Endothelial cell of umbilical vein (primary cell): ENCODE data around the gene COL26A1. TPM values are rescaled to one million over a fixed set of nuclear protein-coding genes. Genes with fewer than 3 reads are reported as not detected.

ENCODE experiments used
- BruUV-seq: library from RNA; stranded (reverse); fragments of 400-500 nt; replicated peaks from 2 replicates; lab custom pipeline; 2021; lab: Mats Ljungman, UMichigan
- CTCF ChIA-PET: fragments of 300-600, 350-600 bp; sonication (Branson Sonifier 250); formaldehyde crosslinking; loops from one replicate; lab custom pipeline; 2021; ENCODE audit warnings: antibody characterized with exemption, inconsistent platforms; lab: Charles Lee
- POLR2A ChIA-PET: fragments of 300-600, 350-600 bp; sonication (Branson Sonifier 250); formaldehyde crosslinking; loops from one replicate; lab custom pipeline; 2021; ENCODE audit warnings: antibody characterized with exemption, inconsistent platforms; lab: Charles Lee
- DNase-seq: peaks from one replicate; pipeline ENCODE4 v3.0.0-alpha.2; 2011; ENCODE audit warnings: low read depth, low spot score
- FAIRE-seq: peaks from 2 replicates; lab custom pipeline; 2011; peaks lifted over from hg19 to GRCh38; lab: Jason Lieb, UNC
- H2AFZ ChIP-seq: 2 replicates; pipeline ENCODE4 v1.6.0; 2012; ENCODE audit warnings: low read depth, low read length, control low read depth, inconsistent platforms
- H3K27ac ChIP-seq: 2 replicates; pipeline ENCODE4 v1.5.1; 2011; ENCODE audit warnings: low read depth, mild to moderate bottlenecking, control low read depth, low read length, moderate library complexity; ENCODE audit not compliant: insufficient read depth
- H3K27me3 ChIP-seq, 2 experiments: 2 replicates each; pipeline versions ENCODE4 v1.6.0 to v1.6.1; 2011; ENCODE audit warnings: low read length in 2 of 2, mixed read lengths in 1 of 2; ENCODE audit not compliant: control insufficient read depth in 2 of 2, insufficient read depth in 2 of 2
- H3K36me3 ChIP-seq, 2 experiments: 2 replicates in 1 of 2; 3 replicates in 1 of 2; pipeline ENCODE4 v1.5.1; 2011; ENCODE audit warnings: low read length in 2 of 2, mild to moderate bottlenecking in 1 of 2, moderate library complexity in 1 of 2; ENCODE audit not compliant: control insufficient read depth in 2 of 2, insufficient read depth in 2 of 2; ENCODE audit errors: extremely low read depth in 1 of 2
- H3K4me1 ChIP-seq: 3 replicates; pipeline ENCODE4 v1.5.1; 2011; ENCODE audit warnings: mild to moderate bottlenecking, low read length; ENCODE audit not compliant: control insufficient read depth, insufficient read depth; ENCODE audit errors: extremely low read depth
- H3K4me2 ChIP-seq: 2 replicates; pipeline ENCODE4 v1.6.1; 2011; ENCODE audit warnings: low read length, control low read depth, mixed read lengths; ENCODE audit not compliant: insufficient read depth
- H3K4me3 ChIP-seq, 3 experiments: fragments of 200-600 bp in 1 of 3; sonication (generic), shearing (Covaris generic) in 1 of 3; replicated peaks in 1 of 3; 2 replicates each; pipeline ENCODE4 v1.5.1; 2011 to 2016; ENCODE audit warnings: control low read depth in 3 of 3, low read length in 3 of 3, mild to moderate bottlenecking in 2 of 3, inconsistent platforms in 1 of 3, low read depth in 1 of 3, moderate library complexity in 1 of 3; ENCODE audit not compliant: insufficient read depth in 1 of 3
- H3K79me2 ChIP-seq: 2 replicates; pipeline ENCODE4 v1.6.0; 2012; ENCODE audit warnings: low read length, inconsistent platforms; ENCODE audit not compliant: control insufficient read depth, insufficient read depth
- H3K9ac ChIP-seq: replicated peaks from 2 replicates; pipeline ENCODE3; 2011; ENCODE audit warnings: low read length, control low read depth; ENCODE audit not compliant: insufficient read depth; ENCODE audit errors: extremely low read depth
- H3K9me1 ChIP-seq: replicated peaks from 3 replicates; pipeline ENCODE4 v1.6.0; 2011; ENCODE audit warnings: mild to moderate bottlenecking, low read length; ENCODE audit not compliant: control insufficient read depth, insufficient read depth; ENCODE audit errors: extremely low read depth
- H3K9me3 ChIP-seq: replicated peaks from 2 replicates; pipeline ENCODE4 v1.5.1; 2012; ENCODE audit warnings: low read length, inconsistent platforms; ENCODE audit not compliant: control insufficient read depth, insufficient read depth
- H4K20me1 ChIP-seq: replicated peaks from 2 replicates; pipeline ENCODE3; 2011; ENCODE audit warnings: mild to moderate bottlenecking, low read length; ENCODE audit not compliant: control insufficient read depth, insufficient read depth; ENCODE audit errors: extremely low read depth
- CTCF ChIP-seq, 2 donors: IDR thresholded peaks; 1 replicate in 1 of 2; 2 replicates in 1 of 2; pipeline ENCODE4 v1.5.1; 2011; ENCODE audit warnings: low read length in 2 of 2, mild to moderate bottlenecking in 2 of 2, moderate library complexity in 2 of 2, control low read depth in 1 of 2, inconsistent platforms in 1 of 2, low read depth in 1 of 2; ENCODE audit not compliant: insufficient read depth in 1 of 2; ENCODE audit errors: extremely low read depth in 1 of 2
- EZH2 ChIP-seq: IDR thresholded peaks from 2 replicates; pipeline ENCODE4 v1.6.1; 2012; ENCODE audit warnings: borderline replicate concordance, low read depth, mild to moderate bottlenecking, moderate library complexity, low read length, inconsistent platforms; ENCODE audit not compliant: severe bottlenecking
- FOS ChIP-seq: IDR thresholded peaks from 2 replicates; pipeline ENCODE4 v1.6.1; 2011; ENCODE audit warnings: mild to moderate bottlenecking, low read length, moderate library complexity, borderline replicate concordance; ENCODE audit not compliant: insufficient read depth
- JUN ChIP-seq: IDR thresholded peaks from 2 replicates; pipeline ENCODE4 v1.6.1; 2011; ENCODE audit warnings: borderline replicate concordance, low read depth; ENCODE audit not compliant: insufficient read length, insufficient read depth
- dilution Hi-C: fragments of 300-500 bp; cut with MboI; formaldehyde crosslinking; loops from one replicate; pipeline ENCODE4 v1.15.0; 2019; ENCODE audit warnings: low sequenced_read_pairs; ENCODE audit not compliant: extremely low pct_ligation_motif_present
- intact Hi-C: fragments of 100-400 bp; cut with micrococcal nuclease; formaldehyde crosslinking; loops from one replicate; pipeline ENCODE4 v1.10.0; 2022
- polyA plus RNA-seq, 4 experiments: library from polyadenylated mRNA; depleted of rRNA in 3 of 4; stranded (reverse) in 3 of 4; unstranded in 1 of 4; fragments of >200 nt; gene quantifications; 2 replicates each; pipeline versions ENCODE4 v1.2.1 to v1.2.3, GENCODE V29; 2011 to 2012; ENCODE audit warnings: missing spikeins in 1 of 4
- total RNA-seq: library from RNA; stranded (reverse); gene quantifications from 2 replicates; pipeline ENCODE4 v1.2.3, GENCODE V29; 2021

The COL26A1 gene
- total and polyA plus RNA-seq, 2 donors (not counting 3 experiments of a cell fraction or from before 2014, with no cell fraction given), result not detected

GRCh38 chr7:101405474-101406067, 42.9 kb downstream of the COL26A1 start:
- Histone ChIP-seq H3K9ac (no peak overlapping the region), H3K4me1 (peaks cover 3% of the 10 kb centered on the region), H3K9me1 (no peaks in the 10 kb centered on the region), H2AFZ (no peak overlapping the region), H3K4me3 (no peak overlapping the region), H3K36me3 (no peaks in the 10 kb centered on the region), H3K27ac (no peak overlapping the region), H3K79me2 (no peaks in the 10 kb centered on the region), H3K27me3 (peaks cover 4 to 8% of the 10 kb centered on the region in 2 experiments), H3K4me2 (no peak overlapping the region), H3K9me3 (no peaks in the 10 kb centered on the region), H4K20me1 (no peaks in the 10 kb centered on the region)
- no peak for FAIRE-seq
- intact Hi-C loops, result loop anchor here (1.0 kb wide), 1 partner anchor 23 kb away; no protein-coding TSS in a partner anchor
- TF ChIP-seq JUN (no peak), EZH2 (no peak)
- no TSS peak for BruUV-seq
- CTCF ChIA-PET, result interaction anchor here (2.6 kb wide), 1 partner anchor 11 kb away, joined by 6 read pairs; no protein-coding TSS in a partner anchor
- POLR2A ChIA-PET, result no interaction called here
- no peak for DNase-seq
- dilution Hi-C loops, result no loop called here

GRCh38 chr7:101410743-101411507, 48.2 kb downstream of the COL26A1 start:
- FAIRE-seq, result peak; percentile 56
- Histone ChIP-seq H3K9me3 (no peaks in the 10 kb centered on the region), H3K27ac (no peak overlapping the region), H3K9me1 (no peaks in the 10 kb centered on the region), H3K36me3 (no peaks in the 10 kb centered on the region), H4K20me1 (no peaks in the 10 kb centered on the region), H3K4me1 (no peaks in the 10 kb centered on the region), H3K4me2 (no peak overlapping the region), H3K4me3 (no peak overlapping the region), H3K27me3 (no peaks in the 10 kb centered on the region), H3K9ac (no peak overlapping the region), H2AFZ (no peak overlapping the region), H3K79me2 (no peaks in the 10 kb centered on the region)
- CTCF ChIA-PET, result interaction anchor here (0.7 to 2.3 kb wide), 15 partner anchors 10 to 267 kb away, joined by 3 to 33 read pairs (median 4); partner anchors contain the start of genes COL26A1 and IFT22
- dilution Hi-C loops (no loop called here), intact Hi-C loops (loop anchor here (1.0 kb wide), 1 partner anchor 47 kb away; no protein-coding TSS in a partner anchor)
- peak; percentile 30 for DNase-seq
- POLR2A ChIA-PET, result no interaction called here
- no TSS peak for BruUV-seq
- TF ChIP-seq CTCF (IDR thresholded peaks at IDR 0.05; ENCODE audit: extremely low read depth in 1 of 2, insufficient read depth in 1 of 2, low read depth in 1 of 2, low read length in 2 of 2) (peak; percentile 82 to 91), FOS (no peak)
